Measurements from ENCODE around the gene SLC16A6. TPM values are rescaled to one million over a fixed set of nuclear protein-coding genes. Genes with fewer than 3 reads are reported as not detected.
"Not testable (repeated sequence)": the region's sequence is repeated elsewhere in the genome, so short reads cannot be mapped to it uniquely, and the experiment has no call there.

Gene SLC16A6
- polyA plus RNA-seq, 1 donor from 2014 or later, result 15.6 TPM

DNA sequence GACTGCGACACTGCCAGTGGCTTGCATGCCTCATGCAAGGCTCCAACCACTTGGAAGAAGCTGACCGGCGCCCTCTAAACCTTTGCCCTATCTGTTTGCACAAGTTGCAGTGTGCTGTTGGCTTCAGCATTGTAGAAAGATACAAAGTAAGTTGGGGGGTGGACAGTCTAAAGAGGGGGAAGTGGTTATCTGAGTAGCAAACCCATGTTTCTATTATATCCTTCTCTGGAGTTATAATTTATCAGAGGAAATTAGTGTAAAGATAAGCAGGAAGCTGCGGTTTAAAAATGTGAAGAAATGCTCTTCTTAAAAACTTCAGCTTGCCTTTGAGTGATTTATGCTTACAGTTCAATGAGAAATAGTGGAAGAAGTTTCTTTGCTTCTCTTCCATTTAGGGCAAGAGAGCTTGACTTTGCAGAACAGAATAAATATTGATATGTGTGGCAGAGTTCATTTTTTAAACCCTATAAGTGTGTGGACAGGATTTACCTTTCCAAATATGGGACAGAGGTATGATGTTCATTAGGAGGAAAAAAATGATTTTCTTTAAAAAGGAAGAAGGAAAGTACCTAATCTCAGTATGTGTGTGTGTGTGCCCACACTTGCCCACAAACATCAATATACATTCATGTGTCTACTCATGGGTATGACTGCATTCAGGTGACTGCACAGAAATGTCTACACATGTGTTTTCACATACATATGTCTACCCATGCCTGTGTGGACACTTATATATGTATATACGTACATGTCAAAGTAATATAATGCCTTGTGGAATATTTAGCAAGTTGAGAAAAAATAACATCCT is 35.0 kb downstream of the SLC16A6 start:
- no peak overlapping the region for H2AFZ ChIP-seq (ENCODE audit: low read depth, low read length)
- H3K4me2 ChIP-seq (ENCODE audit: low read length), result no peak overlapping the region
- H3K9me2 ChIP-seq (ENCODE audit: insufficient read depth, low read length), result no peaks in the 10 kb centered on the region
- H3K4me3 ChIP-seq (ENCODE audit: low read length), result no peak overlapping the region
- H3K36me3 ChIP-seq (ENCODE audit: insufficient read depth, low read length), result no peaks in the 10 kb centered on the region
- no peak overlapping the region for H3K9ac ChIP-seq (ENCODE audit: low read length)
- H4K20me1 ChIP-seq (ENCODE audit: insufficient read depth), result no peaks in the 10 kb centered on the region
- no peaks in the 10 kb centered on the region for H3K9me3 ChIP-seq (ENCODE audit: low read length)
- TF ChIP-seq, protein P1, sequence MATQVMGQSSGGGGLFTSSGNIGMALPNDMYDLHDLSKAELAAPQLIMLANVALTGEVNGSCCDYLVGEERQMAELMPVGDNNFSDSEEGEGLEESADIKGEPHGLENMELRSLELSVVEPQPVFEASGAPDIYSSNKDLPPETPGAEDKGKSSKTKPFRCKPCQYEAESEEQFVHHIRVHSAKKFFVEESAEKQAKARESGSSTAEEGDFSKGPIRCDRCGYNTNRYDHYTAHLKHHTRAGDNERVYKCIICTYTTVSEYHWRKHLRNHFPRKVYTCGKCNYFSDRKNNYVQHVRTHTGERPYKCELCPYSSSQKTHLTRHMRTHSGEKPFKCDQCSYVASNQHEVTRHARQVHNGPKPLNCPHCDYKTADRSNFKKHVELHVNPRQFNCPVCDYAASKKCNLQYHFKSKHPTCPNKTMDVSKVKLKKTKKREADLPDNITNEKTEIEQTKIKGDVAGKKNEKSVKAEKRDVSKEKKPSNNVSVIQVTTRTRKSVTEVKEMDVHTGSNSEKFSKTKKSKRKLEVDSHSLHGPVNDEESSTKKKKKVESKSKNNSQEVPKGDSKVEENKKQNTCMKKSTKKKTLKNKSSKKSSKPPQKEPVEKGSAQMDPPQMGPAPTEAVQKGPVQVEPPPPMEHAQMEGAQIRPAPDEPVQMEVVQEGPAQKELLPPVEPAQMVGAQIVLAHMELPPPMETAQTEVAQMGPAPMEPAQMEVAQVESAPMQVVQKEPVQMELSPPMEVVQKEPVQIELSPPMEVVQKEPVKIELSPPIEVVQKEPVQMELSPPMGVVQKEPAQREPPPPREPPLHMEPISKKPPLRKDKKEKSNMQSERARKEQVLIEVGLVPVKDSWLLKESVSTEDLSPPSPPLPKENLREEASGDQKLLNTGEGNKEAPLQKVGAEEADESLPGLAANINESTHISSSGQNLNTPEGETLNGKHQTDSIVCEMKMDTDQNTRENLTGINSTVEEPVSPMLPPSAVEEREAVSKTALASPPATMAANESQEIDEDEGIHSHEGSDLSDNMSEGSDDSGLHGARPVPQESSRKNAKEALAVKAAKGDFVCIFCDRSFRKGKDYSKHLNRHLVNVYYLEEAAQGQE (IDR thresholded peaks at IDR 0.05; ENCODE audit: borderline replicate concordance), result no peak
- TF ChIP-seq POLR2AphosphoS5 (IDR thresholded peaks at IDR 0.05) (no peak), SMC3 (conservative IDR thresholded peaks at IDR 0.05; ENCODE audit: poor library complexity) (no peak), MXI1 (conservative IDR thresholded peaks at IDR 0.05; ENCODE audit: poor library complexity, severe bottlenecking) (no peak), RAD21 (conservative IDR thresholded peaks at IDR 0.05) (no peak)
- TF ChIP-seq, protein P2, sequence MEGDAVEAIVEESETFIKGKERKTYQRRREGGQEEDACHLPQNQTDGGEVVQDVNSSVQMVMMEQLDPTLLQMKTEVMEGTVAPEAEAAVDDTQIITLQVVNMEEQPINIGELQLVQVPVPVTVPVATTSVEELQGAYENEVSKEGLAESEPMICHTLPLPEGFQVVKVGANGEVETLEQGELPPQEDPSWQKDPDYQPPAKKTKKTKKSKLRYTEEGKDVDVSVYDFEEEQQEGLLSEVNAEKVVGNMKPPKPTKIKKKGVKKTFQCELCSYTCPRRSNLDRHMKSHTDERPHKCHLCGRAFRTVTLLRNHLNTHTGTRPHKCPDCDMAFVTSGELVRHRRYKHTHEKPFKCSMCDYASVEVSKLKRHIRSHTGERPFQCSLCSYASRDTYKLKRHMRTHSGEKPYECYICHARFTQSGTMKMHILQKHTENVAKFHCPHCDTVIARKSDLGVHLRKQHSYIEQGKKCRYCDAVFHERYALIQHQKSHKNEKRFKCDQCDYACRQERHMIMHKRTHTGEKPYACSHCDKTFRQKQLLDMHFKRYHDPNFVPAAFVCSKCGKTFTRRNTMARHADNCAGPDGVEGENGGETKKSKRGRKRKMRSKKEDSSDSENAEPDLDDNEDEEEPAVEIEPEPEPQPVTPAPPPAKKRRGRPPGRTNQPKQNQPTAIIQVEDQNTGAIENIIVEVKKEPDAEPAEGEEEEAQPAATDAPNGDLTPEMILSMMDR (IDR thresholded peaks at IDR 0.05; ENCODE audit: poor library complexity, severe bottlenecking), result no peak
- no peak overlapping the region for H3K27ac ChIP-seq (ENCODE audit: low read length)
- no peaks in the 10 kb centered on the region for H3K79me2 ChIP-seq (replicated peaks; ENCODE audit: insufficient read depth, low read length)
- no peaks in the 10 kb centered on the region for H3K27me3 ChIP-seq (ENCODE audit: insufficient read depth, low read depth, low read length)
- no peaks in the 10 kb centered on the region for H3F3A ChIP-seq (ENCODE audit: insufficient read depth, low read length, poor library complexity, severe bottlenecking)

DNA sequence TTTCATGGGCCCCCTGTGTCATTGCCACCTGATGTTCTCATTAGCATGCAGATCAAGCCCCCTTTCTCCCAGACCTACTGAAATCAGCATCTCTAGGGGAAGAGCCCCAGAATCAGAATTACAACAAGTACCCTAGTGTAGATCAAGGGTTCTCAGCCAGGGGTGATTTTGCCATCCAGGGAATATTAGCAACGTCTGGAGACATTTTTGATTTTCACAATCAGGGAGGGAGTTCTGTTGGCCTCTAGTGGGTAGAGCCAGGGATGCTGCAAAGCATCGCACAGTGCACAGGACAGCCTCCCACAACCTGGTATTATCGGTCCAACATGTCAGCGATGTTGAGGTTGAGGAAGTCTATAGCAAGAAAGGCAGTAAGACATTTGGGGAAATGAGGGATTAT is 35.8 kb downstream of the SLC16A6 start:
- no peaks in the 10 kb centered on the region for H4K20me1 ChIP-seq (ENCODE audit: insufficient read depth)
- H2AFZ ChIP-seq (ENCODE audit: low read depth, low read length), result no peak overlapping the region
- H3K4me2 ChIP-seq (ENCODE audit: low read length), result no peak overlapping the region
- H3K9me2 ChIP-seq (ENCODE audit: insufficient read depth, low read length), result no peaks in the 10 kb centered on the region
- H3K9ac ChIP-seq (ENCODE audit: low read length), result no peak overlapping the region
- no peaks in the 10 kb centered on the region for H3F3A ChIP-seq (ENCODE audit: insufficient read depth, low read length, poor library complexity, severe bottlenecking)
- H3K27me3 ChIP-seq (ENCODE audit: insufficient read depth, low read depth, low read length), result no peaks in the 10 kb centered on the region
- TF ChIP-seq EP300 (conservative IDR thresholded peaks at IDR 0.05; ENCODE audit: poor library complexity, severe bottlenecking), result no peak
- TF ChIP-seq SMC3 (conservative IDR thresholded peaks at IDR 0.05; ENCODE audit: poor library complexity), result no peak
- TF ChIP-seq TAF1 (IDR thresholded peaks at IDR 0.05; ENCODE audit: low read depth), result no peak
- no peak overlapping the region for H3K27ac ChIP-seq (ENCODE audit: low read length)
- no peaks in the 10 kb centered on the region for H3K79me2 ChIP-seq (replicated peaks; ENCODE audit: insufficient read depth, low read length)
- no peaks in the 10 kb centered on the region for H3K9me3 ChIP-seq (ENCODE audit: low read length)
- no peak overlapping the region for H3K4me3 ChIP-seq (ENCODE audit: low read length)
- H3K36me3 ChIP-seq (ENCODE audit: insufficient read depth, low read length), result no peaks in the 10 kb centered on the region

DNA sequence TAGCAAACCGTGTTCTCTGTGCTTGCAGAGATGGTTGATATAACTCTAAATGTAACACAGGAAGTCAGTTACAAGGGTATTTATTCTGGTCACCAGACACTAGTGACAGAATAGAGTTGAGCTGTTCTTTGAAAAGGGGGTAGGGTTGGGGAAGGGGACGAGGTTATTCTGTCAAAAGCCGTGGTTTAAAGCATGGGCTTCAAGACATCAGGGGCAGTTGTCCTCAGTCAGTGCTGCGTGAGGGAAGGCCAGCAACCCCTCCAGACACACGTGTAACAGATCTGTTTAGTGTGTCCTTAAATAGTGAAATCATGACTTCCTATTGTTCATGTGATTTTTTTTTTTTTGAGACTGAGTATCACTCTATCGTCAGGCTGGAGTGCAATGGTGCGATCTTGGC is 37.5 kb downstream of the SLC16A6 start:
- not testable (repeated sequence) for H3K27me3 ChIP-seq (ENCODE audit: insufficient read depth, low read depth, low read length); H3K4me2 ChIP-seq (ENCODE audit: low read length); H3K4me3 ChIP-seq (ENCODE audit: low read length); H3K9me3 ChIP-seq (ENCODE audit: low read length); H3K9me2 ChIP-seq (ENCODE audit: insufficient read depth, low read length); H3K36me3 ChIP-seq (ENCODE audit: insufficient read depth, low read length); H3K9ac ChIP-seq (ENCODE audit: low read length); H3K79me2 ChIP-seq (replicated peaks; ENCODE audit: insufficient read depth, low read length); H2AFZ ChIP-seq (ENCODE audit: low read depth, low read length); H3K27ac ChIP-seq (ENCODE audit: low read length); H3F3A ChIP-seq (ENCODE audit: insufficient read depth, low read length, poor library complexity, severe bottlenecking); H4K20me1 ChIP-seq (ENCODE audit: insufficient read depth)

All from neural cell (in vitro differentiated cells).